ENCODE measurements around the gene RNU6-1. TPM values are rescaled to one million over a fixed set of nuclear protein-coding genes. Genes with fewer than 3 reads are reported as not detected.

RNU6-1 gene
- total RNA-seq, 2 experiments from 2014 or later, result not detected

DNA sequence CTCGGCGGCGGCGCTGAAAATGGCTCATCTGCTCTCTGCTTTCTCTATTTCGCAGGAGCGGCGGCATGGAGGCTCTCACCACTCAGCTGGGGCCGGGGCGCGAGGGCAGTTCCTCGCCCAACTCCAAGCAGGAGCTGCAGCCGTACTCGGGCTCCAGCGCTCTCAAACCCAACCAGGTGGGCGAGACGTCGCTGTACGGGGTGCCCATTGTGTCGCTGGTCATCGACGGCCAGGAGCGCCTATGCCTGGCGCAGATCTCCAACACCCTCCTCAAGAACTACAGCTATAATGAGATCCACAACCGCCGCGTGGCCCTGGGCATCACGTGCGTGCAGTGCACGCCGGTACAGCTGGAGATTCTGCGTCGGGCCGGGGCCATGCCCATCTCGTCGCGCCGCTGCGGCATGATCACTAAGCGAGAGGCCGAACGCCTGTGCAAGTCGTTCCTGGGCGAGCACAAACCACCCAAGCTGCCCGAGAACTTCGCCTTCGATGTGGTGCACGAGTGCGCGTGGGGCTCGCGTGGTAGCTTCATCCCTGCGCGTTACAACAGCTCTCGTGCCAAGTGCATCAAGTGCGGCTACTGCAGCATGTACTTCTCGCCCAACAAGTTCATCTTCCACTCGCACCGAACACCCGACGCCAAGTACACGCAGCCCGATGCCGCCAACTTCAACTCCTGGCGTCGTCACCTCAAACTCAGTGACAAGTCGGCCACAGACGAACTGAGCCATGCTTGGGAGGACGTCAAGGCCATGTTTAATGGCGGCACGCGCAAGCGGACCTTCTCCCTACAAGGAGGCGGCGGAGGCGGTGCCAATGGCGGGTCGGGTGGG is 13.7 kb downstream of the RNU6-1 start:
- no TSS peak for BruUV-seq (replicated peaks)
- no peaks in the 10 kb centered on the region for H4K20me1 ChIP-seq (ENCODE audit: insufficient read depth, low read length)
- intact Hi-C loops (cut with micrococcal nuclease; ENCODE audit: unreplicated experiment), result no loop called here
- ChIA-PET POLR2A (interaction anchor here (1.4 kb wide), 1 partner anchor 42 kb away, joined by 3 read pairs; no protein-coding TSS in a partner anchor), CTCF (ENCODE audit: unreplicated experiment) (no interaction called here)
- no peaks in the 10 kb centered on the region for H3K9me2 ChIP-seq (ENCODE audit: insufficient read depth, low read length)
- H3K4me1 ChIP-seq (ENCODE audit: insufficient read depth, low read length, poor library complexity, severe bottlenecking), result peaks cover 10% of the 10 kb centered on the region
- no peak for DNase-seq (ENCODE audit: low spot score)
- H3K9me3 ChIP-seq (ENCODE audit: low read length), result no peaks in the 10 kb centered on the region
- H3K4me2 ChIP-seq (ENCODE audit: low read length), result no peak overlapping the region
- no peak overlapping the region for H2AFZ ChIP-seq (ENCODE audit: low read length)
- H3K36me3 ChIP-seq (ENCODE audit: insufficient read depth, low read length), result no peaks in the 10 kb centered on the region
- H3K79me2 ChIP-seq (ENCODE audit: insufficient read depth, low read depth, low read length), result no peaks in the 10 kb centered on the region
- no peak overlapping the region for H3K27ac ChIP-seq (ENCODE audit: low read depth, low read length, poor library complexity, severe bottlenecking)
- no peak overlapping the region for H3K4me3 ChIP-seq (ENCODE audit: low read depth, low read length, poor library complexity, severe bottlenecking)
- TF ChIP-seq, protein P1, sequence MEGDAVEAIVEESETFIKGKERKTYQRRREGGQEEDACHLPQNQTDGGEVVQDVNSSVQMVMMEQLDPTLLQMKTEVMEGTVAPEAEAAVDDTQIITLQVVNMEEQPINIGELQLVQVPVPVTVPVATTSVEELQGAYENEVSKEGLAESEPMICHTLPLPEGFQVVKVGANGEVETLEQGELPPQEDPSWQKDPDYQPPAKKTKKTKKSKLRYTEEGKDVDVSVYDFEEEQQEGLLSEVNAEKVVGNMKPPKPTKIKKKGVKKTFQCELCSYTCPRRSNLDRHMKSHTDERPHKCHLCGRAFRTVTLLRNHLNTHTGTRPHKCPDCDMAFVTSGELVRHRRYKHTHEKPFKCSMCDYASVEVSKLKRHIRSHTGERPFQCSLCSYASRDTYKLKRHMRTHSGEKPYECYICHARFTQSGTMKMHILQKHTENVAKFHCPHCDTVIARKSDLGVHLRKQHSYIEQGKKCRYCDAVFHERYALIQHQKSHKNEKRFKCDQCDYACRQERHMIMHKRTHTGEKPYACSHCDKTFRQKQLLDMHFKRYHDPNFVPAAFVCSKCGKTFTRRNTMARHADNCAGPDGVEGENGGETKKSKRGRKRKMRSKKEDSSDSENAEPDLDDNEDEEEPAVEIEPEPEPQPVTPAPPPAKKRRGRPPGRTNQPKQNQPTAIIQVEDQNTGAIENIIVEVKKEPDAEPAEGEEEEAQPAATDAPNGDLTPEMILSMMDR (conservative IDR thresholded peaks at IDR 0.05; ENCODE audit: low read length), result no peak

DNA sequence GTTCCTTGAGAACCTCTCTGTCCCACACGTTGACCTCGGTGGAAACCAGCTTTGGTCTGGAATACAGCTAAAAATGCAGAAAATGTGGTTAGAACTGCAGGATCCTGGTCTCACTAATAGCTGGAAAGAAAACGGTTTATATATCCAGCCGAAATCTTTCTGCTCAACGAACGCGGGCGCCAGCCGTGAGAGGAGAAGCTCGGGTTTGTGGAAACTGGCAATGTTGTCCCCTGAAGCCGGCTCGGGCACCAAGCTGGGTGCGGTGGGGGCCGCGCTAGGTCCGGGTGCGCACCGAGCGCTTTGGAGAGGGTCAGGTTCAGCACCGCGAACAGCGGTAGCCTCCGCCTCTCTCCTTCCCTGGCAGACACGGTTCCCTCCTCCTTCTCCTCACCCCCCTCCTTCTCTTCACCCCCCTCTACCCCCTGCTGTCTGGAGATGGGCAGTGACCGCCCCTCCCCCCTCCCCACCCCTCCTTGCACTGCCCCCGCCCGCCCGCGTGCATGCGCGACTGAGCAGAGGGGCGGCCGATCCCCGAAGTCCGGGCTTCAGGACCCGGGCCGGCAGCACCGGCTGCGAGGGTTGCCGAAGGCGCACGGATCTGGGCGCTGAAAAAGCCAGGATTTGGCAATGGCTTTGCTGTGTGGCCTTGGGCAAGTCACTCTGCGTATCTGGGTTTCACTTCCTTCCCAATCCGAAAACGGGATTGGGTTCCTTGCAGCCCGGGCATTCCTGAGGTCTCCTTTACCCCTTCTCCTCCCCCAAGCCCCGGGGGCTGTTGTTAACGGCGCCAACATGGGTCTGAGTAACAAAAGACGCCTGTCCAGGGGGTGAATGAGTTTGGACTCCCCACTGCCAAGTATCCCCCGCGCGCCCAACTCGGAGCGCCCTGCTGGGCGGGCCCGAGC is 14.6 kb downstream of the RNU6-1 start, which contains the start of gene SKOR1:
Gene SKOR1 (plus strand): TSS at position 534 of the 905 bp plus-strand sequence. CDS start 94 bp downstream, at position 628.
- POLR2A ChIA-PET, result interaction anchor here (1.0 to 1.4 kb wide), 2 partner anchors 13 to 41 kb away, joined by 3 read pairs; no protein-coding TSS in a partner anchor
- no peak for DNase-seq (ENCODE audit: low spot score)
- intact Hi-C loops (cut with micrococcal nuclease; ENCODE audit: unreplicated experiment), result no loop called here
- H3K9me3 ChIP-seq (ENCODE audit: low read length), result no peaks in the 10 kb centered on the region
- CTCF ChIA-PET (ENCODE audit: unreplicated experiment), result no interaction called here
- H3K36me3 ChIP-seq (ENCODE audit: insufficient read depth, low read length), result no peaks in the 10 kb centered on the region
- no peaks in the 10 kb centered on the region for H3K9me2 ChIP-seq (ENCODE audit: insufficient read depth, low read length)
- TF ChIP-seq, protein P1 (conservative IDR thresholded peaks at IDR 0.05; ENCODE audit: low read length), result no peak
- H3K4me1 ChIP-seq (ENCODE audit: insufficient read depth, low read length, poor library complexity, severe bottlenecking), result peaks cover 10% of the 10 kb centered on the region
- peak within 1 kb of the TSS; percentile 84; the same call in 1 of the 2 replicates for H3K4me2 ChIP-seq (ENCODE audit: low read length)
- BruUV-seq (replicated peaks), result no TSS peak
- H3K27ac ChIP-seq (ENCODE audit: low read depth, low read length, poor library complexity, severe bottlenecking), result no peak within 1 kb of the TSS
- no peak within 1 kb of the TSS for H3K4me3 ChIP-seq (ENCODE audit: low read depth, low read length, poor library complexity, severe bottlenecking)
- H4K20me1 ChIP-seq (ENCODE audit: insufficient read depth, low read length), result no peaks in the 10 kb centered on the region
- H3K79me2 ChIP-seq (ENCODE audit: insufficient read depth, low read depth, low read length), result no peaks in the 10 kb centered on the region
- no peak within 1 kb of the TSS for H2AFZ ChIP-seq (ENCODE audit: low read length)
